ENCODE measurements around the gene GUCY1A2.

DNA sequence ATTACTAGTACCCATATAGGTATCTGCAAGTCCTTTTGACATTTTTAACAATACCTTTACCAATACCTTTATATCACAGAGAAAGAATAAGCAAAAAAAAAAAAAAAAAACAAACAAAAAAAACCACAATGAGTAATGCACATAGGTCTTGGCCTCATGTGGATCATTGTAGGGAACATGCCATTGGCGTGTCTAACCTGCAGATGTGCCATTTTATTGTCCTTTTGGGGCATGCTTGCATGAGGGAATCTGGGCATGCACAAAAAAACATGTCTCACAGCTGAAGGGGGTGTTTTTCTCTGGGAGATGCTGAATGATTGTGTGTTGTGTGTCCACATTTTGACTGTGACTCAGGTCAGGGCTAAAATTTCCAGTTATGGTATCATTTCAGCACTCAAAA lies 361.6 kb downstream of the GUCY1A2 start:
- TF ChIP-seq, protein P1, sequence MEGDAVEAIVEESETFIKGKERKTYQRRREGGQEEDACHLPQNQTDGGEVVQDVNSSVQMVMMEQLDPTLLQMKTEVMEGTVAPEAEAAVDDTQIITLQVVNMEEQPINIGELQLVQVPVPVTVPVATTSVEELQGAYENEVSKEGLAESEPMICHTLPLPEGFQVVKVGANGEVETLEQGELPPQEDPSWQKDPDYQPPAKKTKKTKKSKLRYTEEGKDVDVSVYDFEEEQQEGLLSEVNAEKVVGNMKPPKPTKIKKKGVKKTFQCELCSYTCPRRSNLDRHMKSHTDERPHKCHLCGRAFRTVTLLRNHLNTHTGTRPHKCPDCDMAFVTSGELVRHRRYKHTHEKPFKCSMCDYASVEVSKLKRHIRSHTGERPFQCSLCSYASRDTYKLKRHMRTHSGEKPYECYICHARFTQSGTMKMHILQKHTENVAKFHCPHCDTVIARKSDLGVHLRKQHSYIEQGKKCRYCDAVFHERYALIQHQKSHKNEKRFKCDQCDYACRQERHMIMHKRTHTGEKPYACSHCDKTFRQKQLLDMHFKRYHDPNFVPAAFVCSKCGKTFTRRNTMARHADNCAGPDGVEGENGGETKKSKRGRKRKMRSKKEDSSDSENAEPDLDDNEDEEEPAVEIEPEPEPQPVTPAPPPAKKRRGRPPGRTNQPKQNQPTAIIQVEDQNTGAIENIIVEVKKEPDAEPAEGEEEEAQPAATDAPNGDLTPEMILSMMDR (IDR thresholded peaks at IDR 0.05) = no peak
- no peak for TF ChIP-seq POLR2A (IDR thresholded peaks at IDR 0.05)

Data from uterus (tissue), 2 donors.